Activated CD8-positive, alpha-beta memory T cell treated with anti-CD3 and anti-CD28 coated beads for 48 hours (primary cell): Measurements from ENCODE around the gene PGA4.
"Not testable (repeated sequence)": the region's sequence is repeated elsewhere in the genome, so short reads cannot be mapped to it uniquely, and the experiment has no call there.

ENCODE experiments used
- DNase-seq, 3 experiments: peaks; one replicate each; pipeline ENCODE4 v3.0.0-alpha.2; 2020; ENCODE audit warnings: low read depth in 2 of 3, low spot score in 2 of 3

Gene PGA4

DNA sequence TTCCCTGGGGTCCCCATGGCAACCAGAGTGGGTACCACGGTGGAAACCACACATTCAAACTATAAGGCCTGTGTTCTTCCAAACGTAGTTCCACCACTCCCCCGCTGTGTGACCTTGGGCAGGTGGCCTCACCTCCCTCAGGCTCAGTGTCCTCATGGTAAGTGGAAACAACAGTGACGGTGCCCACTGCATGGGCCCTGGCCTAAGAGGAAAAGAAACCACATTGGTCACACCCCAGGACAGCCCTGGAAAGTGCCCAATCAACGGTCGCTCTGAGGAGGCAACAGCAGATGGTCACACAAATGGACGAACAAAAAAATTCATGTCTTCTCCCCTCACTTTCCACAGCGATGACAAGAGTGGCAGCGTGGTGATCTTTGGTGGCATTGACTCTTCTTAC, 25.9 kb downstream of the PGA4 start:
- not testable (repeated sequence) for DNase-seq

- not testable (repeated sequence) for DNase-seq
Observed at GRCh38 chr11:61249201-61249600, 27.1 kb downstream of the PGA4 start.

GRCh38 chr11:61250796-61251765, 28.9 kb downstream of the PGA4 start:
- DNase-seq: not testable (repeated sequence)

GRCh38 chr11:61252332-61252731, 30.2 kb downstream of the PGA4 start:
- not testable (repeated sequence) for DNase-seq

DNA sequence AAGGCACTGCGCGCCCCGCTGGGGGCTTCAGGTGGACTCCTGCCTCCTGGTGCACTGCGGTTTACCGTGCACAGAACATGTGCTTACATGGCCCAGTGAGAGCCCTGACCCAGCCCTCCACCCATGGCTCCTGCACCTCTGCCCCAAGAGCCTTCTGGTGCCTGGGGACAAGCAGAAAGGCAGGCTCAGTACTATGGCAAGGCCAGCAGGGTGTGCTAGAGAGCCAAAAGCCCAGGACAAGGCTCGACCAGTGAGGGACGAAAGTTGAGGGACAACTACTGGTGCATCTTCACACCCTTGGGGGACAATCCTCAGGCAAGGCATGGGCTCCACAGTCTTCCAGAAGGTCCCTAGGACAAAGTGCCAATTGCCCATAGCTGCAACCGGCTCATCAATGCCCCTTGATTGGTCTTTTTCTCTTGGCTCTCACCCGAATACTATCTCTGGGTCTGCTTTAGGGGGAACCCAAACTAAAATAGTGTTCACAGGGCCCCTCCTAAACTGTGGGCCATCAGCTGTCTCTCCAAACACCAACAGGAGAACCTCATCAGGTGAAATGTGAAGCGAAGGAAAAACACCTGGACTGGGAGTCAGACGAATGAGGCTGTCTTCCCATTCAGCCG, 32.4 kb downstream of the PGA4 start:
- peak; percentile 31 to 44 (median 39) for DNase-seq

DNA sequence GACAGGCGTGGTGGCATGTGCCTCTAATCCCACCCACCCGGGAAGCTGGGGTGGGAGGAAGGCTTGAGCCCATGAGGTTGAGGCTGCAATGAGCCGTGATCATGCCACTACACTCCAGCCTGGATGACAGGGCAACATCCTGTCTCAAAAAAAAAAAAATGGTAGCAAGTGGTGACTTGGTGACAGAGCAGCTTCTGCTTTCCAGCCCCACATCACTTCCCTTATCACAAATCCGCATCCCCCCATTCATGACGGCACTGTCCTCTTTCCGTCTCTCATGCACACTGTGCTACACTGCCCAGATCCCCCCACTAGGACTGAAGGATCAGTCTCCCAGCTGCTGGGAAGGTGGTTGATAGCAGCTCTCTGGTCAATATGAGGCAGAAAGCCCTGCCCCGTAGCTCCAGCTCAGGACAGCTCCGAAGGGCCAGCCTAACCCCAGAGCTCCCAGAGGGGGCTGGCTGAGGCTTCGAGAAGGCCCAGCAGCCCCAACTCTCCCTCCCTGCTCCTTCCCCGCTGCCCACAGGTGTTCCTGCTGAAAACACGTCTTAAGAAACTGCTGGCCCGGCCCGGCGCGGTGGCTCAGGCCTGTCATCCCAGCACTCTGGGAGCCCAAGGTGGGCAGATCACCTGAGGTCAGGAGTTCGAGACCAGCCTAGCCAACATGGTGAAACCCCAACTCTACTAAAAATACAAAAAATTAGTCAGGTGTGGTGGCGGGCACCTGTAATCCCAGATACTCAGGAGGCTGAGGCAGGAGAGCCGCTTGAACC, 34.7 kb downstream of the PGA4 start:
- no peak for DNase-seq

DNA sequence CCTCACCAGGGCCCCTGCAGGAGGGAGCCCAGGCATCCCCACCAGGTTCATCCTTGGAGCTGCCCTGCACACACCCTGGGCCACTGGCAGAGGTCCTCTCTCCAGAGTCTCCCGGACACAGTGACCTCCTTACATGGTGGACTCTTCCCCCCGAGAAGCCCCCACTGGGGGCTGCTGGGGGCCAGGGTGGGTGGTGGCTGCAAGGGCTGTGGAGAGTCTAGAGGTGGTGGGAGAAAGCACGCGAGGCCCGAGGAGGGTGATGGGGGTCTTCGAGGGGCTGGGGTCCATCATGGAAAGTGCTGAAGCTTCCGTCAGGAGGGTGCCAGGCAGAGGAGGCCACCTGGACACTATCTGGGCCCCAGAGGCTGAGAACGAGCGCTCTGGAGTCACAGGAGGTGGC, 36.4 kb downstream of the PGA4 start:
- DNase-seq: no peak

DNA sequence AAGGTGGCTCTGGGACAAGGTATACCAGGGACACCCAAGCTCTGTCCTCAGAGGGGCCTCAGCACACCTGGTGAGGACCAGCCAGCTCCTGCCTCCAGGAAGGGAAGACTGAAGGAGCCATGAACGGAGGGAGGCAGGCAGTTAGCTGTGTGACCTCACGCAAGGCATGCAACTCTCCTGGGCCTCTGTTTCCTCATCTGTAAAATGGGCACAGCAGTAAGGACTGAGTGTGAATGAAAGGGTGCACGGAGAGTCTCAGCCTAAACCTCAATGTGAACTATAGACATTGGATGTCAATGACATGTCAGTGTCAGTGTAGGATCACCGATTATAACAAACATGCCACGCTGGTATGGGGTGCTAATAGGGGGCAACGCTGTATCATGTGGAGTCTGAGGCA, 37.2 kb downstream of the PGA4 start:
- DNase-seq: no peak

- DNase-seq: no peak
Observed at GRCh38 chr11:61264371-61264770, 42.2 kb downstream of the PGA4 start.

GRCh38 chr11:61264795-61265194, 42.6 kb downstream of the PGA4 start:
- DNase-seq: no peak

DNA sequence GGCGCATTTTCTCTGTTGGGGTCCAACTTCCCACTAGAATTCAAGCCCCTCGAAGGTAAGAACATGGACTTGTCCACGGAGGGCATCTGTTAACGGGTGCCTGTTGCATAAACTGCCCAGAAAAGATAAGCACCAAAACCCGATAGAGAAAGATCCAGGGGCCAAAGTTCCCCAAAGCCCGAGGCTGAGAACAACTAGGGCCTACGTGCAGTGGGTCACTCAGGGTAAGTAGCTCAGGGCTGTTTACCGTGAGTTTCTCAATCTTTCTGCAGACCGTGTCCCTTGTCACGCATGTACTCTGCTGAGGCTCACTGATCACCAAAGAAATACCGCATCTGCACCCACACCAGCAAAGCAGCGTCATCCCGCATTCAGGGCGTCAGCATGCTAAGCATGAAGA, 43.2 kb downstream of the PGA4 start:
- DNase-seq: no peak

DNA sequence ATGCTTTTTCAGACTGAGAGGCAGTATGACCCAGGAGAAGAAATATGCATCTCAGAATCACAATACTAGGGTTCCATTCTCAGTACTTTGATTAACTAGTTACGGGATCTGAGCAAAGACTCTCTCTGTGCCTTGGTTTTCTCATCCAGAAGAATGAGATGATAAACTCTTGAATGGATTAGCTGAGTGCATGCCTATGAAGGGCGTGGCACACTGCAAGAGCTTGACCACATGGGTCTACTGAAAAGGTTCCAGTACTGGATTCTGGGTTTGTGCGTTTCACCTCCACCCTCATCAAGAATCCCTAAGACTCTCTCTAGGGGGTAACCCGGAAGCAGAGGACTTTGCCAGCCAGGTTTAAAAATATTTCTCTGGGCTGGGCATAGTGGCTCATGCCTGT, 44.5 kb downstream of the PGA4 start:
- no peak for DNase-seq

- DNase-seq: no peak
Observed at GRCh38 chr11:61267437-61267841, 45.3 kb downstream of the PGA4 start.

DNA sequence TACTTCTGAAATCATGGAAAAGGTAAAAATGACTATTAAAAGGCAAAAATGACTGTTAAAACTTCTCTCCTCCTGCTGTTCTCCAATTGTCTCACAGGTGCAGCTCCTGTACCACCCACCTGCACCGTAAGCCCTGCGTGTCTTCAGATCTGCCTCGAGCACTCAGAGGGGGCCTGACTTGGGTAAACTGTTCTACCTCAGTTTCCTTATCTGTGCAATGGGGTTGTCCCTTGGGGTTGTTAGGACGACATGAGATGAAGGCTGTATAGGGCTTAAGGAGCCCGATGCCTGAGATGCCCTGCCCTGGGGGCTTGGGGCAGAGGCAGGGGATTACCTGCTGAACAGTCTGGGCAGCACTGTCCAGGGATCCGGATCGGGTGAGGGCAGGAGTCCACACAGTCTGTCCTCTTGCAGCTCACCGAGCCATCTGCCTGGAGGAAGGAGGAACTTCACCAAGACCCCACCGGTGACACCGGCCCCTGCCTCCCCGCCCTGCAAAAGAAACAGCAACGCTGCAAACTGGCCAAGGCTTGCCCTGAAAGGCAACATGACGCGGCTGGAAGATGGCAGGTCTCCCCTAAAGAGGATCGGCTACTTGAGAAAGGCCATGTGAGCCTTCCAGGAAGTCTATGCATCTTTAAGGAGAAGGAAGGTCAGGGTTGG, 46.6 kb downstream of the PGA4 start:
- no peak for DNase-seq

- no peak for DNase-seq
Observed at GRCh38 chr11:61270354-61271076, 48.4 kb downstream of the PGA4 start.

DNA sequence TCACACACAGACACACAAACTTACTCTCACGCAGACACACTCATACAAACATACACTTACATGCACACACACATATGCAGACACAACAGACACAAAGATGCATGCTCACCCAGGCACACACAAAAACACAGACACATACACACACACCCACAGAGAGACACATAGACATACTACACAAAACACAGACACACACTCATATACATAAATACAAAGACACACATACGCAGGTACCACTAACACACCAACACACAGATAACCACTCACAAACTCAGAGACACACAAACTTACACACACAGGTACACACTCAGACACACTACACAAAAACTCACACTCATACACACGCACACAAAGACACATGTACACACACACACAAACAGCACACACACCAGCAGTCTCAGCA, 50.6 kb downstream of the PGA4 start:
- no peak for DNase-seq

DNA sequence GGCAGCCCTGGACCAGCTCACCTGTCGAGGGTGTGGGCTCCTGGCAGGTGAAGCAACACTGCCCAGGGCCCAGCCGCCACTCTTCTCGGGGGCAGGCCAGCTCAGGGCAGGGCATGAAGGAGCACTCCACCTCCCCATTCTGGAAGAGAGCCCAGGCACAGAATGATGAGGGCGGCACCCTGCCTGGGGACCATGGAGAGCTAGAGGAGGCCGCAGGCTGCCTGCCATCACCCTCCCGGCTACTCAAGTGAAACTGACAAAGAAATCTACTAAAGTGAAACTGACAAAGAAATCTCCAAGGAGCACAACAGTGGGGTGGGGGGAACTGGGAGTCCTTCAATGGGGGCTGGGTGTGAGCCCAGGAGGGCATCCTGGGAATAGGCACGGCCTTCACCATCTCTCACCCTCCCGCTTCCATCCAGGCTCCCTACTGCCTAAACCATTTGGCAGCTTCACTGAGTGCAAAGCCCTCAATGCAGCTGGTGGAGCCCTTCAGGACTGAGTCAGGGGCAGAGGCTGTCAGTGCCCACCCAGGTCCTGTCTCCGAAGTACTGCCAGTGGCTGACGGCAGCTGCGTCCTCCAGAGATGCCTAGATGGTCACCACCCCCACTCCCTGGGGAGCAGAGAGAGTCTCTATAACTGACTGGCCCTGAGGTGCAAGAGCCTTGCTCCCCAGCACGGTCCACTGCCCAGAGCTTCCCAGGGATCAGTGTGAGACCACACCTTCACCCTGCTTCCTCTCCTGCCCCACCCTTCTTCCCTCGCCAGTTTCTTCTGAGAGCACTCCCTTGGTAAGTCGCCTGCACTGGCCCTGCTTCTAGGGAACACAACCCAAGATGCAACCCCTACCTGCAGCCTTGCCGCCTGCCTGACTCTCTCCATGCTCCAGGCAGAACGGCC, 51.3 kb downstream of the PGA4 start:
- DNase-seq: no peak

DNA sequence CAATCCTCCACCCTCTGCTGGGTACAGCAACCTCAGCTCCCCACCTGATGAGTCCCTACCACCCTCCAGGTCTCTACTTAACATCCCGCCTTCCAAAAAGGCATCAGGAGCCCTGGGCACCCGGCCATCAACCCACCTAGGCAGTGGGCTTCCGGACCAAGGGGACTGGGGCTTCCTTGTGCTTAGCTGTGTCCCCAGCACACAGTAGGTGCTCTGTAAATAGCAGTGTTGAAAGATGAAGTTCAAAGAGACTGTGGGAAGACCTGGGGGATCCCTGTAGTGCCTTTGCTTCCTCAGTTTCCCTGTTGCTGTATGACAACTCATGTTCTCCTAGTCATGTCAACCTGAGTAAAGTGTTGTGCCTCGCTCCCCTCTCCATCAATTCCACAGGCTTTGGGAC, 51.9 kb downstream of the PGA4 start:
- no peak for DNase-seq

DNA sequence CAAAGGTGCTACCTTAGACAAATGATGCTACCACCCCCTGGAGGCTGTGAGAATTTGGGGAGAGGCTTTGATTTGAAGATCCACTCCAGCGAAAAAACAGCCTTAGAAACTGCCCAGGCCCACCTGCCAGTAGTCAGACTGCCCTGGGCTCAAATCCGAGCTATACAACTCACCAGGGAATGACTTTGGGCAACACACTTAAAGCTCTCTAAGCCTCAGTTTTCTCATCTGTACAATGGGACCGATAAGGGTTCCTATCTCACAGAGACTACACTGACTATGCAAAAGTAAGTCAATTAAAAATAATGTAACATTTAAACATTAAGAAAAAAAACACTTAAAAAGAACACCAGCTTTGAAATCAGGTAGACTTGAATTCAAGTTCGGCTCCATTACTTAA, 53.0 kb downstream of the PGA4 start:
- DNase-seq: no peak
